Left ventricle myocardium superior (tissue), 1 donor: Measurements from ENCODE around the gene PADI6. TPM values are rescaled to one million over a fixed set of nuclear protein-coding genes. Genes with fewer than 3 reads are reported as not detected.
A peak's percentile ranks its signal among the peaks of the same experiment; 100 is the strongest.
"Not testable (repeated sequence)": the region's sequence is repeated elsewhere in the genome, so short reads cannot be mapped to it uniquely, and the experiment has no call there.

Experiments used
- ATAC-seq: fragments of 200-7000 bp; cut with Tn5 transposase; one replicate; pipeline ENCODE4 v1.9.1; 2020; ENCODE audit warnings: mild to moderate bottlenecking, moderate library complexity
- DNase-seq: peaks from one replicate; pipeline ENCODE4 v3.0.0-alpha.2; 2020
- intact Hi-C: fragments of 100-400 bp; cut with micrococcal nuclease; formaldehyde crosslinking; loops from one replicate; pipeline ENCODE4 v1.11.0; 2022
- total RNA-seq: library from RNA; stranded (reverse); fragmentation: NEBNext Ultra II Directional; extraction: Animal tissue kit (Norgen Biotek cat#: 25700); gene quantifications from one replicate; pipeline ENCODE4 v1.2.1, GENCODE V29; 2021
- donor health status: DM: no; HTN: yes; CAD: no; lungs with severe emphysema.

The PADI6 gene
- total RNA-seq, 1 donor from 2014 or later = not detected

DNA sequence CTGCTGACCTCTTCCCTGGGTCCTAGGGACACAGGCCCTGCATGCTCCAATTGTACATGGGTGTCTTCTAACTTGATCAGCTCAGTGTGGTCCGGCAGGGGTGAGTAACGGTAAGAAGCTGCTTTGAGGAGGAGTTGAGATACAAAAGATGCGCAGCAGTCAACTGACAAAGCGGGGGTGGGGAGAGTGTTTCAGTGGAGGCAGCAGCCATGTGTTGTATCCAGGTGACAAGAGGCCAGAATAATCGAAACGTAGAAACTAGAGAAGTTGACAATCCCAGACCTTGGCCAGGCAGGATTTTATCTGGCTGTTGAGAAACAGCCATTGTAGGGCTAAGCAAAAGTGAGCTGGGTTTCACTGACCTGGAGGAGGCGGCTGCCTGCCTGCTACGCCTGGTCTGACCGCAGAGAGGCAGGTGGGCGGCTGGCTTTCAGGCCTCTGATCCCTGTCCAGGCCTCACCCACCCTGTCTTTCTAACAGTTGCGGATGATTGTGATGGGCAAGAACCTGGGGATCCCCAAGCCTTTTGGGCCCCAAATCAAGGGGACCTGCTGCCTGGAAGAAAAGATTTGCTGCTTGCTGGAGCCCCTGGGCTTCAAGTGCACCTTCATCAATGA lies 28.8 kb downstream of the PADI6 start:
- ATAC-seq = no peak
- intact Hi-C loops = no loop called here
- DNase-seq = no peak

DNA sequence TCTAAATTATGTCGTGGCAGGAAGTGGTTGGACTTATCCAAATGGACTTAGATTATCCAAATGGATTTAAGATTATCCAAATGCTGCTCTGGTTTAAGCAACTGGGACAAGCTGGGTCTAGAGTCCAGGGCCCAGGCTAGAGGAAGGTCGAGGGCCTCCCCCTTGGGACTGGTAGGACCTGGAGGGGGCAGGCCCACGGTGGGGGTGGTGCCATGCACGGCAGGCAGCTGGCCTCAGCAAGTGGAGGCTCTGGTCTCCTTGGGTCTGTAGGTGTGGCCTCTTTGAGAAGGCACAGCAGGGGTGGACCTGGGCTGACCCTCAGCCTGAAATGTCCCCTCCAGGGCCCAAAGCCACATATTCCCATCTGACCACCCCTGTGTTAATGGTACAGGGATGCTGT lies 29.8 kb downstream of the PADI6 start:
- no peak for ATAC-seq
- DNase-seq = no peak
- intact Hi-C loops = no loop called here

DNA sequence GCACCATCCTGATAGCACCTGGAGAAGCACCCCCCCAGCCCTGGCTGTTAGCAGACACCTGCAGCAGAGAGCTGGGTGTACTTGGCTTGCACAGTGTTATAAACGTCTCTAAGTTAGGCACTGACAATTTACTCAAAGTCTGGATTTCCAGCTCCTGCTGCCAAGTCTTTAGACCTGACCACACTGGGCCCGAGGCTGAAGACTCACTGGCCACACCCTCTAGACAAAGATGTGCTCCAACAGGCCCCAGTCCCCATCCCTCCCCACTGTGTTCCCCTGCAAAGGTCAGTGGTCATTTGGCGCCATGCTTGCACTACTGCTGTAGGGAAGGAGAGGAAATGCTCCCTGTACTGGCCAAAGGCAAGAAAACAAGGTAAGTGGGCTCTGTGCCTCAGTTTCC lies 31.1 kb downstream of the PADI6 start:
- ATAC-seq = no peak
- intact Hi-C loops = no loop called here
- DNase-seq = no peak

DNA sequence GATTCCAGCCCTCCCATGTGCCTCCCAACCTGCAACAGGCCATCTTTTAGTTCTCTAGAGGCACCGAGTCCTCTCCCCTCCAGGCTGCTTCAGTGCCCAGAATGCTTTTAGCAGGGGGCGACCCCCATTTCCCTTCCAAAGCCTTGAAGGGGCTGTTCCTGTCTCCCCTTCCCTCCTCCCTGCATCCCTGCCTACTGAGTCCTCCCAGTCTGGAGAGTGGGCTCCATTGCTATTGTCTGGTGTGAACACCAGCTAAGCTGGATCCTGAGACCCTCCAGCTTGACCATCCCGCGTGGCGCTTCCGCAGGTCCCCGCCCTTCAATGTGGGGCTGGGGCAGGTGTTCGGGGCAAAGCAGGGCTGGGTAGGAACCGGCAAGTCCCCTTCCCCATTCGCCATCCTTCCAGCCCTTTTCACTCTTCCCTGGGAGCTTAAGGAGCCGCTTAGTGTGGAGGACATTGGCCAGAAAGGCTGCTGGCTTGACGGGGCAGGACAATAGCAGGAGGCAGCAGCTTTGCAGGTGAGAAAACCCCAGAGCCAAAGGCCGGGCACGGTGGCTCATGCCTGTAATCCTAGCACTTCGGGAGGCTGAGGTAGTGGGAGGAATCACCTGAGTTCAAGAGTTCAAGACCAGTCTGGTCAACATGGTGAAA lies 32.2 kb downstream of the PADI6 start:
- ATAC-seq (no peak), DNase-seq (no peak)
- intact Hi-C loops = no loop called here

DNA sequence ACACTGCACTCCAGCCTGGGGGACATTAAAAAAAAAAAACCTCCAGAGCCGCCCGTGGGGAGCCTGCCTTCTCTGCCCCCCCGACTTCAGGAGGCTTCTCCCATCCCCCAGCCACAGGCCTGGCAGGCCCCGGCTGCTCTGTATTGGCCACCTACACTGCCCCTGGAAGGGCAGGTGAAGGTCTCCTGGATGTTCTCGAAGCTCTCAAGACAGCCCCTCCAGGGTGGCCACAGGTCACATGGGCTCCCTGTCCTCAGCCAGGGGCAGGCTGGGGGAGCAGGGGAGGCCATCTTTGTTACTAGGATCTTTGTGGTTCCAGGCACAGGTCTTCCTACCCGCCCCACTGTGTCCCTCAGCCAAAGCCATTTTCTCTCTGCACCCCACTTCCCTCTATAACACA lies 32.8 kb downstream of the PADI6 start:
- ATAC-seq (no peak), DNase-seq (no peak)
- intact Hi-C loops = no loop called here

DNA sequence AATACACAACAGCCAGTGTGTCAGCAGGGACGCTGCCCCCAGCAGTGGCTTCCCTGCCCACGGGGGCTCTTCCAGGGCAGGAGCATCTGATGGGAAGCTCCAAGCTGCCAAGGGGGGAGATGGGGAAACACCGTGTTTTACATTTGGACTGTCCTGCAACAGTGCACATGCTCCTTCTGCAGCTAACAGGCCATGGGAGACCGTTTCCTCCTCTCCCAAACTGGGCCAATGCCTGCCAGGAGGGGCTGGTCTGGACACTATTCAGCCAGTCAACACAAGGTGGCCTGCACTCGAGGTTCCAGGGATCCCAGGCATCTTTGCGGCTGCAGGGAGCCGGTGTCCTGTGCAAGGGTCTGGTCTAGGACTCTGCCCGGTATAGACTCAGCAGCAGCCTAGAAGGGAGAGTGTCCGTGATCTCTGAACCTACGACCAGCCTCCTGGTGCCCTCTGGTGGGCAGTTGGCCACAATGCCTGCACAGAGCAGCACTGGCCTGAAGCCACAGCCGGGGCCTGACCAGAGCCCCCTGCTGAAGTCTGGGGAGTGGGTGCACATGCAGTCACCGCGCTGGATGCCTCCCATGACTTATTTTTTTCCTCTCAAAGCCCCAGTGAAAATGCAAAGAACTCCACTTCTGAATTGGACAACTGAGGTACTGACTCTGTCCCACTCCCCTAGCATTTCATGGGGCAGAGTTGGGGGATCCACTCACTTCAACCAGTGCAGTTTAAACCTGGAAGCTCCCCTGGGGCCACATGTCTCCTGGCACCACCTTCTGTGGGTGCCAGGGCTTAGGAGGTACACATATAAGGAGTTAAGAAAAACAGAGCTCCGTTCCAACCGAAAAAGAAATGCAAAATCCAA lies 34.1 kb downstream of the PADI6 start:
- intact Hi-C loops = no loop called here
- peak; percentile 79 for ATAC-seq
- peak; percentile 71 for DNase-seq

DNA sequence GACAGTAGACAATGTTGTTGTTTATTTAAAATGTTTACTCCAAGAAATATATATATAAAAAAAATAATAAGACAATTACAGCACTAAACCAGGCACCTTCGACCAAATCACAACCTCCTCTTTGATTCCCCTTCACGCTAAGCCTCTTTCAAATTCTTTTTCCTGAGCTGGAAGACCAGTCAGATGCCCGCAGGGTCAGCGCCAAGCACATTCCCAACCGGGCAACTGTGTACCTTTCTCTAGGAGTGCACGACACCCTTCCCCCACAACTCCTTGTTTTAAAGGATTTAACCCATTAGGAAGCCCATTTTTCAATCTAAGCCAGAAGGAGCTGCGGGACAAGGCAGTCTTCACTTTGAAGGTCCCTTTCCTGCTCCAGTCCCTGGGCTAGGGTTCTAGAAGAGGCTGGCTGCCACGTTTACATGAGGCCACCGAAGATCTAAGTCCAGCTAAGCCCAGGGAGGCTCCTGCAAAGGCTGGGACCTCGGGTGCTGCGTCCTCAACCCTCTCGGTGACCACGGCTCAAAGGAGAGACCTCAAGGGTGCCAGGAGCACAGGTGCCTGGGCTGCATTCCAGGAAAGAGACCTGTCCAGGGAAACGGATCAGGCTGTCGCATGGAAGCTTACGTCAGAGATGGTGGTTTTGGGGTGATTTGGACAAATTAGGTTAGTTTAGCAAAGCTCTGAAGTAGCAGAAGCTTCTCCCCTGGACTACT lies 34.9 kb downstream of the PADI6 start:
- intact Hi-C loops, DNase-seq, ATAC-seq: not testable (repeated sequence)

DNA sequence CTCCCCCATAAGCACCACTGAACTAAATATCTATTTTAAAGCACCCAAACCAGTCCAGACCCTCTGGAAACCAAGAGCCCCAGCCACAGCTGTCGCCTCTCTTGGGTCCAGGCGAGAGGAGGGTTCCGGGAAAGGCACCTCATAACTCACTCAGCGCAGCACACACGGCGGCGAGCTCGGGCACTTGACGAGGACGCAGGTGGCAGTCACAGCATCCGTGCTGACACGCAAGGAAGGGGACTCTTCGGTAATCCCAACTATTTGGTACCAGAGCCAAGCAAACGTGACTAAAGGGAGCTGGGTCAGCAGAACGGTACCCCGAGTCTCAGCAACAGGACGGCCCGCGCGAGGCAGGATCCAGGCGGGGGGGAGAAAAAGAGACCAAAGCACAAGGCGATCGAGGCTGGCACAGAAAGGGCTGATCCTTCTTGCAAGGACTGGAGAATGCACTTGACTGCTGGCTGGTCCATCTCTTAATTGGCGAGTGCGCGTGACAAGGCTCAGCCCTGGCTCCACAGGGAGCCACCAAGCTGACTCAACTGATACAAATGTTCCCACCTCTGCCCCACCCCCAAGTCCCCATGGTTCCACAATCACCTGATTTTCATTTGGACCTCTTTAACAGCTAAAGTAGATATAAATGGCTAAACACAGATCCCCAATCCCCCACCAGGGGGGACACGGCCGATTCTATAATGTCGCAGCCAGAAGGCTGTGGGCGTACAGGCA lies 36.0 kb downstream of the PADI6 start:
- DNase-seq, intact Hi-C loops, ATAC-seq: not testable (repeated sequence)

DNA sequence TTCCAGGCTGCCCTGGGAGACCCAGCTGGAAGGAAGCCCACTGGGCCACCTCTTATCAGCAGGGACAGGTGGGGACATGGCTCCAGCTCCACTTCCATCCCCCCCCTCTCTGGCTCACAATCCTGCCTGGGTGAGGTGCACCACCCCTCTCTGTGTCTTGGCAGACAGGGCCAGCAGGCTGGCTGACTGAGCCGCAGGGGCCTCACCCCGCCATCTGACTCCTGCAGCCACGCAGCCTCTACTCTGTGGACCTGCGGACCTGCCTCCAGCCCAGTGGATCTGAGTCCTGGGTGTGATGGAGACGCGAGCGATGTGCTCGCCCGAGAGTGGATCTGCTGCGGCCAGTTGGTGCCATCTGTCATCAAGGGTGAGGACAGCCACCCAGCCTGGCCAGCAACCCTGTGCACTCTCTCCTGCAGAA lies 37.4 kb downstream of the PADI6 start:
- DNase-seq (peak; percentile 68), ATAC-seq (peak; percentile 88)
- intact Hi-C loops = no loop called here

DNA sequence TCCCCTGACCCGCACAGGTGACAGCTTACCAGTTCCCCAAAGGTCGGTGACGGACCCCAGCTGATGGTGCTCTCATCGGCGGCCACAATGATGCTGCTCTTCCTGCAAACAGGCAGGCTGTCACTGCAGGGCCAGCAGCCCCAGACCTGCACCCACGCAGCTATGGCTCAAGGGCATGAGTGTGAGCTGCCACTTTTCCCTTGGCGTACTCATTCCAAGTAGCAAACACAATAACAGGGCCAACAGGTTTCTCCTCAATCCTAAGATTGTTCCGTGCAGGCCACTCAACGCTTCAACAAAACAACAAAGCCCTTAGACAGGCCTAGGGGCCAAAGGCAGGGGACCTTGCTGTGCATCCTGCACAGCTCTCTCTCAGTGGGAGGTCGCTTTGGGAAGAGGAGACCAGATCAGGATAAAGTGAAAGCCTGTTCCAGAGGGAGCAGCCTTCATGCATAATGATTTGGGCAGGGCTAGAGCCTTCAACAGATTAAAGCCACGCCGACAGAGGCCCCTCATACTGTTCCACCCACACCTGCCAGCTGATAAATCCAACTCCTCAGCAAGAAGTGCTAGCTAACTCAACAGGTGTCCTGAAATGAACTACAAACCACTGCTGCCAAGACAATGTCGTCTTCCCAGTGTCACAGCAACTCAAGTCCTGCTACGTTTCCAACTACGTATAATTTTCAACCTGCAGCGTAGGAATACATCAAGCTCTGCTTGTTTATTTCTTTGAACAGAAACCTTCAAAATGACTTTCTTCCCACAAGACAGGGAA lies 40.3 kb downstream of the PADI6 start:
- intact Hi-C loops = no loop called here
- DNase-seq (no peak), ATAC-seq (peak; percentile 42)

DNA sequence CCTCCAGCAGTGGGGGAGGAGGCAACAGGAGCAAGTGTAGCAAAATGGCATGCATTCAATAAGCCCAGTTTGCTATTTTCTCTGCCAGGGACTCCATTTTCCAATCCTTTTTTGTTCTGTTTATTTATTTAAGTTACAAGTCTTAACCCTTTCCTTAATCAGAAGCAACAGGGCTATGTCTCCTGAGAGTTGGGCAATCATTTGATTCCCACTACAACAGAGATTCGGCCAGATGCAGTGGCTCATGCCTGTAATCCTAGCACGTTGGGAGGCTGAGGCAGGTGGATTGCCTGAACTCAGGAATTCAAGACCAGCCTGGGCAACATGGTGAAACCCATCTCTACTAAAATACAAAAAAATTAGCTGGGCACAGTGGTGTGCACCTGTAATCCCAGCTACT lies 42.0 kb downstream of the PADI6 start:
- ATAC-seq = no peak
- intact Hi-C loops = no loop called here
- DNase-seq = no peak

DNA sequence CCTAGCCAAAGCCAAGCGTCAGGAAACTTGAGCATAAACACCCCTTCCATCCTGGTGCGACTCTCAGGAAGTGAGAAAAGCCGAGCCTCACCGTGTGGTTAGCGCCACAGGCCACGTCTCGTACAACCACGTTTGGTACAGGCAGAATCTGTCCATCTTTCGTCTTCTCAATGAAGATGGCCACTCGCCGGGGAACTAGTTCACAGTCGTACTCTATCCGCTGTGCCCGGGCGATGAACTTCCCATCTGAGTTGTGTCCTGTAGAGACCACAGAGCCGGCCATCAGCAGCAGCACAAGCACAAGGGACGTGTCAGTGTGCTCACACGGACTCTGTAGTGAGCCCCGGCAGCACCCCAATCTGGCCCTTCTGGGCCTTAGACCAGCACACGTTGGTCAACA lies 44.4 kb downstream of the PADI6 start:
- no peak for DNase-seq
- intact Hi-C loops = no loop called here
- no peak for ATAC-seq

DNA sequence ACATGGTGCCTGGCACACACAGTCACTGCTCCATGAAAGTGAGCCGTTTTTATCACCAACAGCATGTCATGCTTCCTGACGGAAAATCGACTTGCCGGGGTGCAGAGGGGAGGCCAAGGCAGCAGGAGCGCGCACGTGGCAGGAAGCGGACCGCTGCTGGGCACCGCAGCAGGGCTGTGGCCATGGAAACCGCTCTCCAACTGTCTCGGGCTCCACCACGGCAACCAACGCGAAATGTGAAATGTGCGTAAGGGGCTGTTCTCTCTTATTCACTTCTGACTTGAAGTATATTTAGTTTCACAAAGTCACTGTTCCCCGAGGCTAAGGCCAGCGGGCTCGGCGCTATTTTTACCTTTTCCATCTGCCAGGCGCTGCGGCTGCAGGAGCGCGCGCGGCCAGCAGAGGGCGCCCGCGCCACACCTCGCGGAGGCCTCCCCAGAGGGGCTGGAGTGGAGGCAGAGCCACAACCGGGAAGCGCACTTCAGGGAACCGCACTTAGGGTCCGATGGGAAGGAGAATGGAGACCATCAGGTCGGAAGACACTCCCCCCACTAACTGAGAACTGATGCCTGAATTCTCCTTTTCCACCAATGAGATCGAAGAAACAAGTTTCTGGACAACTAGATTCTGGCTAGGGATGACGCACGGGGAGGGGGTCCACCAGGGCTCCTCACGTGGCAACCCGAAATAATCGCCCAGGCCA lies 47.8 kb downstream of the PADI6 start:
- intact Hi-C loops = no loop called here
- DNase-seq (peak; percentile 88), ATAC-seq (peak; percentile 86)

DNA sequence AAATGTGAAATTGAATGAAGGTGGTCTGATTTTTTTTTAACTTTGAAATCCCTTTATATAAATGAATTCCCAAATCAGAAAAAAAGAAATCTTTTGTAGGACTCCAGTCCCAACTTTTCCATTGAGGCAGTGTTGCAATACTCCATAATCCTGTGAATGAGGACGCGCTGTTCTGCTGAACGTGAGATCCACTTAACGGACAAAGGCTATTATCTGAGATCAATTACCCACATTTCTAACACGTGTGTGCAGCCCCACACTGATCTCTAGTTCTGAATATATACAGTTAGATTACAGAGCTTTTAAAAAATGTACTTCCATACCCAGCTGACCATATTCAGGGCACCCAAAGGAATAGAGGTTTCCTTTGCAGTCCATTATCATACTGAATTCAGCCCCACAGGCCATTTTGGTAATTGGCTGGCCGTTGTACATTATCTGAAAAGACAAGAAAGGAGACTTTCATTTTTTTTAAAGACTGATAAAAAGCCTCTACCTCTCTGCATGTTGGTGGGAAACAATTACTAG lies 48.5 kb downstream of the PADI6 start:
- DNase-seq = no peak
- ATAC-seq = no peak
- intact Hi-C loops = no loop called here

DNA sequence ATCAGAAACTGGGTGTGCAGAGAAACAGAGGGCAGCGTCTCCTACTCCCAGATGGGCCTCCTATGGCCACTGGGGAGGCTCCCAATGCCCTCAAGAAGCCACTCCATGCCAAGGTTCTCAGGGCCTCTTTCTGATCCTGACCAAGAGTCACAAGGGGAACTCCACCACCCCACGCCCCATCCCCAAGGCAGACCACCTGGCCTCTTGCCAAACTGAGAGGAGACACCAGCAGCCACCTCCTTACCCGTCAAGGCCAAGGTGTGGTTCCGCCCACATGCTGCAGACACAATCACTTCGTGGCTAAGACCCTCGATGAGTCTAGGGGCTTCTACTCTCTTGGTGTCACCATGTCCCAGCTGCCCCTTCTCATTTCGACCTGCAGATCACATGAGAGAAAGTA lies 50.5 kb downstream of the PADI6 start:
- DNase-seq = no peak
- intact Hi-C loops = no loop called here
- no peak for ATAC-seq

DNA sequence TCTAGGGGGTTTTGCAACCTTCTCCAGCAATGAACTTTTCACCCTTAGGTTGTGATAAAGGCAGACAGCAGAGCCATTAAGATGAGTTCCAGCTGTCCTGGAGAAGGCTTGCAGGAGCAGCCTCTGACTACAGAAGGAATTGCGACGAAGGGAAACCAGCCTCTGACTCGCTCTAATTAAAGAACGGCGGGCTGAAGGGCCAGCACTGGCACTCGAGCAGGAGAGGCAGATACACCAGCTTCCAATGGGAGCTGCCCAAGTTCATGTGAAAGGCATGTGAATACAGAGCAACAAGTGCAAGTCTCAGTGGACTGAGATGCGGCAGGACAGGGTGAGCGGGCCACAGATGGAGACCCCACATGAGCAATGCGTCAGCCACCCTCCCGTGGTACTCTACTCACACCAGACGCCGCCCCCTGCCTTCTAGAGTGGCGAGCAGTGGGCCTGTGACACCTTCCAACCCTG lies 51.8 kb downstream of the PADI6 start:
- DNase-seq = peak; percentile 65
- intact Hi-C loops = no loop called here

DNA sequence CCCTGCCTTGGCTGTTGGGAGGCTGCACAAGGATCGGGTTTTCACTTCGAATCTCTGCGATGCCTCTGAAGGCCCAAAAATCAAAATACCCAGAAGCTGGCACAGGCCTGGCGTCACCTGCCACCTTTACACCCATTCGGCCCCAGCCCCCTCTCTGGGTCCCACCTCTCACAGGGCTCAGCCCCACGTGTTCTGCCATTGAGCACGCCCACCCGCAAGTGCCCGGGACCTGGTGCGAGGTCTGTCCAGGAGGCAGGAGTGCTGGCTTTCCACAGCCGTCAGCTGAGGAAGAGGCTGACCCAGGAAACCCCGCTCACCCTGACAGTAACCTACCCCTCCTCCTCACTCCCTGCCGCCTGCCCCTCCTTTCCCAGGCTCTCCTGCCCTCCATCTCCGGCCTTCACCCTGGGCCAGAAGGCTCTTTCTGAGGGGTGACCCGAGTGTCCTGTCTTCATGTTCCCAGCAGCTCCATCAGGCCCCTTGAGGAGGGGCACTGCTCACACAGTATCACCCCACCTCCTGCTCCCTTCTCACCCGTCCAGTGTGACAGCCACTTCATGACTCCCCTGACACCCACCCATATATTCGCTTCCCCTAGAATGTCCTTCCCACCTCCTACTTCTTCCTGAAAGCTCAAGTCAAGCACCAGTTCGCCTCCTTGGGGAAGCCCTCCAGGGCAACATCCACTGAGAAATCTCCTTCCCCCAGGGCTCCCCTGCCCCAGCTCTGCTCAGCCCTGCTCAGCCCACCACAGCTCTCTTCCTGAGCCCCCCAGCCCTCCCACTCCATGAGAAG lies 54.0 kb downstream of the PADI6 start:
- ATAC-seq = no peak
- no peak for DNase-seq

More for the DNA sequence above, 51.8 kb downstream of the PADI6 start:
- peak; percentile 75 for ATAC-seq

More for the DNA sequence above, 54.0 kb downstream of the PADI6 start:
- intact Hi-C loops = no loop called here
